ENCODE data around the gene ERGIC1.

Gene ERGIC1

DNA sequence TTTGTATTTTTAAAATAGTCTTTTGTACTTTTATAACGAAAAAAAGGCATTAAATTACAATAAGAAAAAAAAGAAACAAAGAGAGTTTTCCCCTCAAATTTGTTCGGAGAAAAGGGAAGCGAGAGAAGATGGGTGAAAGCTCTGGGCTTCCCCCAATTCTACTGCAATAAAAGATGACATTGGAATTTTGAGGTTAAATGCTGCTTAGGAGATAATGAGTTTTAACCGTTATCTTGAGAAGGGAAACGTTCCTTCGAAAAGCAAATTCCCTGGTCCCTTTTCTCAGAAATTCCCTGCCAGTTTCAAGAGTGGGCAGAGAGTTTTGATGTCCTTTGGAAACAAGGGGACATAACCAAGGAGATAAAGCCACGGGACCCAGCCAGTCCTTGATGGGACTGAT lies 18.4 kb upstream of the ERGIC1 start:
- Histone ChIP-seq H3K4me3 (replicated peaks; ENCODE audit: low read depth, low read length) (no peak overlapping the region), H3K27me3 (replicated peaks; ENCODE audit: control insufficient read depth, insufficient read depth, low read length) (no peaks in the 10 kb centered on the region), H3K36me3 (ENCODE audit: control insufficient read depth, insufficient read depth, low read length) (no peaks in the 10 kb centered on the region)
- TF ChIP-seq, protein P1, sequence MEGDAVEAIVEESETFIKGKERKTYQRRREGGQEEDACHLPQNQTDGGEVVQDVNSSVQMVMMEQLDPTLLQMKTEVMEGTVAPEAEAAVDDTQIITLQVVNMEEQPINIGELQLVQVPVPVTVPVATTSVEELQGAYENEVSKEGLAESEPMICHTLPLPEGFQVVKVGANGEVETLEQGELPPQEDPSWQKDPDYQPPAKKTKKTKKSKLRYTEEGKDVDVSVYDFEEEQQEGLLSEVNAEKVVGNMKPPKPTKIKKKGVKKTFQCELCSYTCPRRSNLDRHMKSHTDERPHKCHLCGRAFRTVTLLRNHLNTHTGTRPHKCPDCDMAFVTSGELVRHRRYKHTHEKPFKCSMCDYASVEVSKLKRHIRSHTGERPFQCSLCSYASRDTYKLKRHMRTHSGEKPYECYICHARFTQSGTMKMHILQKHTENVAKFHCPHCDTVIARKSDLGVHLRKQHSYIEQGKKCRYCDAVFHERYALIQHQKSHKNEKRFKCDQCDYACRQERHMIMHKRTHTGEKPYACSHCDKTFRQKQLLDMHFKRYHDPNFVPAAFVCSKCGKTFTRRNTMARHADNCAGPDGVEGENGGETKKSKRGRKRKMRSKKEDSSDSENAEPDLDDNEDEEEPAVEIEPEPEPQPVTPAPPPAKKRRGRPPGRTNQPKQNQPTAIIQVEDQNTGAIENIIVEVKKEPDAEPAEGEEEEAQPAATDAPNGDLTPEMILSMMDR (IDR thresholded peaks at IDR 0.05; ENCODE audit: insufficient read depth, low read length, poor library complexity, severe bottlenecking): no peak
- DNase-seq (ENCODE audit: extremely low read depth, insufficient read length): no peak

DNA sequence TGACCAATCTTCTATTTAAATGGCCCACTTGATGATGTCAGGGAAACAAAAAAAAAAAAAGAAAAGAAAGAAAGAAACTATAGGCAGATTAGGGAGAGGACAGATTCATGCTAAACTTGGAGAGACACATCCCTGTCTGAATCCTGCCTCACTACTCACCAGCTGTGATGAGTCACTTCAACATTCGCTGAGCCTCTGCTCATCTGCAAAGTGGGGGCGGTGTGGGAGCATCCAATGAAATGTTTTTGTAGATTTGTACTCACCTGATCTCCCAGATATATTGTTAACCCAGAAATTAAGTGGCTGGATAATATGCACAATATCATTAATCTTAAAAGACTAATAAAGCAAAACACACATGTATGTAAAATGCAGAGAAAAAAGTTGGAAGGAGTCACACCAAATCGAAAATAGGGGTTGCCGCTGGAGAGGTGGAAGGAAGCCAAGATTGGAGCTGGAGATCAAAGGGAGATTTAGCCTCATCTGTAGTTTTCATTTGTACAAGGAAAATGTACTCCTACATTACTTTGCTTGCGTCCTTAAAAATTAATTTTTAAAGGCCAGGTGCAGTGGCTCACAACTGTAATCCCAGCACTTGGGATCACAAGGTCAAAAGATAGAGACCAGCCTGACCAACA lies 17.0 kb upstream of the ERGIC1 start:
- TF ChIP-seq, protein P1 (IDR thresholded peaks at IDR 0.05; ENCODE audit: insufficient read depth, low read length, poor library complexity, severe bottlenecking): no peak
- no peak for DNase-seq (ENCODE audit: extremely low read depth, insufficient read length)
- no peak overlapping the region for H3K4me3 ChIP-seq (replicated peaks; ENCODE audit: low read depth, low read length)
- H3K27me3 ChIP-seq (replicated peaks; ENCODE audit: control insufficient read depth, insufficient read depth, low read length): no peaks in the 10 kb centered on the region; the same call in 1 of the 2 replicates
- no peaks in the 10 kb centered on the region for H3K36me3 ChIP-seq (ENCODE audit: control insufficient read depth, insufficient read depth, low read length)

DNA sequence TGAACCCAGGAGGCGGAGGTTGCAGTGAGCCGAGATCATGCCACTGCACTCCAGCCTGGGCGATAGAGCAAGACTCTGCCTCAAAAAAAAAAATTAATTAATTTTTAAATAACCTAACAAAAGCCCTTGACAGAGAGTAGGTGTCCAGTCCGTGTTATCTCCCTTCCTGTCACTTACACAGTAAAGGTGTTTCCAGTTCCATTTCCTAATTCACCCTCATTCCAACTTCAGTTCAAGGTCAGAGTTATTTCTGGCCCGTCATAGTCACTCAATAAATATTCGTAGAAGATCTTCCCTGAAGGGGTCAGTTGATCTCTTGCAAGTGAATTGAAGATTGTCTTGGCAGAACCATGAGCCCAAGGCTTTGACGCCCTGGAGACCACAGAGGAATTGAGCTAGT lies 16.4 kb upstream of the ERGIC1 start:
- no peaks in the 10 kb centered on the region; the same call in 1 of the 2 replicates for H3K27me3 ChIP-seq (replicated peaks; ENCODE audit: control insufficient read depth, insufficient read depth, low read length)
- TF ChIP-seq, protein P1 (IDR thresholded peaks at IDR 0.05; ENCODE audit: insufficient read depth, low read length, poor library complexity, severe bottlenecking): no peak

DNA sequence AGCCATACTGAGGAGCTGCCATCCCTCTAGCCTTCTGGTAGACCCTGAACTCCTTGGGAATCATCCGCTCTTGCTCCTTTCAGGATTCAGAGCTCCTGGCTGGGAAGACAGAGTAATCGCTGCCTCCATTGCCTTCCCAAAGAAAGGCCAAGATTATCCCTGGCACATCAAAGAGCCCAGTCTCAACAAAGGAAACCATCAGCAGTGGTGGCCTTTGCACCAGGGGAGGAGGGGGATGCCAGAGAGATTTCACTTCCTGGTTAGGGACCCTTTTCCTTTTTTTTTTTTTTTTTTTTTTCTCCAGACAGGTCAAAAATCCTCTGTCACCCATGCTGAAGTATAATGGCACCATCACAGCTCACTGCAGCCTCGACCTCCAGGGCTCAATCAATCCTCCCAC lies 16.0 kb upstream of the ERGIC1 start:
- TF ChIP-seq, protein P1 (IDR thresholded peaks at IDR 0.05; ENCODE audit: insufficient read depth, low read length, poor library complexity, severe bottlenecking): no peak
- Histone ChIP-seq H3K4me3 (replicated peaks; ENCODE audit: low read depth, low read length) (no peak overlapping the region), H3K36me3 (ENCODE audit: control insufficient read depth, insufficient read depth, low read length) (no peaks in the 10 kb centered on the region), H3K27me3 (replicated peaks; ENCODE audit: control insufficient read depth, insufficient read depth, low read length) (no peaks in the 10 kb centered on the region; the same call in 1 of the 2 replicates)
- no peak for DNase-seq (ENCODE audit: extremely low read depth, insufficient read length)

More for the DNA sequence above, 16.4 kb upstream of the ERGIC1 start:
- no peak for DNase-seq (ENCODE audit: extremely low read depth, insufficient read length)
- H3K36me3 ChIP-seq (ENCODE audit: control insufficient read depth, insufficient read depth, low read length): no peaks in the 10 kb centered on the region
- no peak overlapping the region for H3K4me3 ChIP-seq (replicated peaks; ENCODE audit: low read depth, low read length)

DNA sequence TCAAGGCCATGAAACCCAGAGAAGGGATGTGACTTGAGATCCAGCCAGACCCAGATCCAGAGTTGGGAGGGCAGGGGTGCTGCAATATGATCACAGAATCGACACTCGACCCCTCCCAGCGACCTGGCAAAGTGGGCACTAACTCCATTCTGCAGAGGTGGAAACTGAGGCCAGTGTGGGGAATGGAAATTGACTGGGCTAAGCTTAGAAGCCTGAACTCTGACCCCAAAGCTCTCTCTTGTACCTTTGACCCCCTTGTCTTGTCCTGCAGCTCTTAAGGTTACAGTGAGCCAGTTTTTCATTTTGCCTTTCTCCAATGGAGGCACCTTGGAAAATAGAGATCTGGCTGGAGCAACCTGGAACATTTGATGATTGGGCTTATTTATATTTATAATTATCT lies 14.5 kb upstream of the ERGIC1 start:
- no peaks in the 10 kb centered on the region for H3K36me3 ChIP-seq (ENCODE audit: control insufficient read depth, insufficient read depth, low read length)
- no peak overlapping the region for H3K4me3 ChIP-seq (replicated peaks; ENCODE audit: low read depth, low read length)
- TF ChIP-seq, protein P1 (IDR thresholded peaks at IDR 0.05; ENCODE audit: insufficient read depth, low read length, poor library complexity, severe bottlenecking): no peak
- no peak for DNase-seq (ENCODE audit: extremely low read depth, insufficient read length)
- no peaks in the 10 kb centered on the region; the same call in 1 of the 2 replicates for H3K27me3 ChIP-seq (replicated peaks; ENCODE audit: control insufficient read depth, insufficient read depth, low read length)
